T-helper 1 cell (primary cell): ENCODE data around the gene SPRY4.
"Not testable (repeated sequence)": the region's sequence is repeated elsewhere in the genome, so short reads cannot be mapped to it uniquely, and the experiment has no call there.

Source experiments
- DNase-seq, 5 donors: peaks; one replicate each; pipeline ENCODE4 v3.0.0-alpha.2; 2012 to 2020

The SPRY4 gene

GRCh38 chr5:142314109-142314508 is 10.7 kb downstream of the SPRY4 start:
- no peak for DNase-seq

DNA sequence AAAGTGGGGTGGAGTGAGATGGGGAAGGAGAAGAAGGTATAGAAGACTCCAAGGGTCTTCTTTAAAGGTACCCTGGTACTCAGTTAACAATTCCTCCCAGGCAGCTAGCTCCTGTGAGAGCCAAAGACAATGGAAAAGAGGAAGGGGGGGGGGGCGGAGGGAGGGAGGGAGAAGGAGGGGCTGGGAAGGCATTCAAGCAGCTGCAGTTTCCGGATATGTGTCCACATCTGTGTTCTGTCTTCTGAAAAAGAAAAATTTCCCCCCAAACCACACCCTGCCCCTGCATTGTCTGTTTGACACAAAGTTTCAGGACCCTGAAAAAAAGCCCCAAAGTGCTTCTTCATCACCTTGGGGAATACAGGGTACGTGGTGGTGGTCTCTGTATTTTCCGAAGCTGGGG is 11.1 kb downstream of the SPRY4 start:
- DNase-seq = no peak

GRCh38 chr5:142313275-142313674 is 11.5 kb downstream of the SPRY4 start:
- DNase-seq = no peak

DNA sequence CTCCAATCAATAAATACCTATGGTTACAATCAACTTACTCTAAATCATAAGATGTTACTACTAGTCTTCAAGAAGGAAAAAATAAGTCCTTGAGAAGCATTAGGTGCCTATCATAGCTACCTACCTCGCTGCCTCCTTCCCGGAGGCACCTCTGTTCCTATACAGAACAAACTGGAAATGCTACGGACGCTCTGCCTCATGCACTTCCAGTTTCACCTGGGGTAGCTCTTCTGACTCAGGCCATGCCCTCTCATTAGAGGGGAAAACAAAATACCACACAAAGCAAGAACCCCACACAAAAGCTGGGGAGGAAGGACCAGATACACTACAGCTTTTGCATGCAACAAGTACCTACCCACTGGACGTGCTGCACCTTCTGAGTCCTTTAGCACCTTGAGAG is 12.4 kb downstream of the SPRY4 start:
- DNase-seq = no peak

DNA sequence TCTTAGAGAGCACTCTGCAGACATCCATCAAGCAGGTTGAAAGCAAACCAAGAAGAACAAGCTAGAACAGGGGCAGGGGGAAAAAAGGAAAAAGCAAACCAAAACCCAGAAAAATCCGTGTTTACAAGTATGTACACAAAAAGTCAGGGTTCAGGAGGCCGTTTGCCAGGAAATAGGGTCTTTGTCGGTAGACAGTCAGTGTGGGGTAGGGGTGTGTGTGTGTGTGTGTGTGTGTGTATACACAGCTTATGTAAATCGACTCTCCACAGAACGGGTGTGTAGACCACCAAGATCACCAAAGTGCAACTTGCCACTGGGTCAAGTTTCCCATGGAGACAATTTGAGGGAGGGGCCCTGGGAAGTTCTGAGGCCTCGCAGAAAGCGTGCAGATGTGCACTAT is 13.1 kb downstream of the SPRY4 start:
- no peak for DNase-seq

- DNase-seq = no peak
Measured at GRCh38 chr5:142310803-142311202, 14.0 kb downstream of the SPRY4 start.

GRCh38 chr5:142309747-142310318 is 15.0 kb downstream of the SPRY4 start:
- no peak for DNase-seq

DNA sequence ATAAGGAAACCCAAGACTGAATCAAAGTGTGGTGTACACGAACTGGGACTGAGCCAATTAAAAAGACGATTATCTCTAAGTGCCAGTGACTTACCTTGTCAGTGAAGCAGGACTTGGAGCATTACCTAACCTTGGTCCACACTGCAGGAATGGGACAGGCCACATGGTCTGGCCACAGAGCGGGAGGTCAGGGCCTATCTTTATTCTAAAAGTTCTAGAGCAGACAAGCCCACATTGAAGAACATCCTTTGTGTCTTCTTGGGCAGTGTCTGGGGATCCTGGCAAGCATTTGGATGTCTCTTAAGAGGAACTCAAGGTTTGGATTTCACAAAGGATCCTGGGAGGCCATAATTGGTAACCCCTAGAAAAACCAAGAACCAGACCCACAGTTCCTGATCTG is 16.5 kb downstream of the SPRY4 start:
- no peak for DNase-seq

DNA sequence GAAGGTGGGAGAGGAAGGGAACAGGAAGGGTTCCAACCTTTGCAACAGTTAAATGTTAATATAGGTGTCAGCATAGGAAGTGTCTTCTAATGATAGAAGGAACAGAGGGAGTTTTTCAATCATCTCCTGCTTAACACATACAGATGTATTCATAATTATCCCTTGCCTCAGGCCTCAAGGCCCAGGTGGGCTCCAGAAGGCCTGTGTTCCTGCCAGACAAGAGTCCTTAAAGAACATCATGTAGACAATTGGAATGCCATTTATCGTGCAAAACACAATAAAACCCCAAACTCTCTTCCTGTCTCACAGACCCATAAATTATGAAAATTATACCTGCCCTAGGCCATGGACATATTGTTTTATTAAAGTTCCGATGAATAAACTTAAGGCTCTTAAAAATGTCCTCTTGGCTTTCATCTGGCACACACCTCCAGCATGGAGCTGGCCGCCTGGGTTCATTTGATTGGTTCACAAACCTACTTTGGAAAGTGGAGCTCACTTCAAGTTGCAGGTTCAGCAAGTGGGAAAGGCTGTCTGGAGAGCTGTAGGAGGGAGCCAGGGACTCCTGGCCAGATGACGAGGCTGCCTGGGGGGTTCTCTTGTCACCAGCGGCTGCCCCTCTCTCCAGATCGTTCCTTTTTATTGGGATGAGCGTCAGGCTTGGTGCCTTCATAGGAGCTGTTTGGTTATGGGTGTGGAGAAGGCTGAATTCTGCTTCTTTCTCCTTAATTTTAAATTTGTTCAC is 17.5 kb downstream of the SPRY4 start:
- DNase-seq = no peak

GRCh38 chr5:142306077-142306502 is 18.7 kb downstream of the SPRY4 start:
- no peak for DNase-seq

DNA sequence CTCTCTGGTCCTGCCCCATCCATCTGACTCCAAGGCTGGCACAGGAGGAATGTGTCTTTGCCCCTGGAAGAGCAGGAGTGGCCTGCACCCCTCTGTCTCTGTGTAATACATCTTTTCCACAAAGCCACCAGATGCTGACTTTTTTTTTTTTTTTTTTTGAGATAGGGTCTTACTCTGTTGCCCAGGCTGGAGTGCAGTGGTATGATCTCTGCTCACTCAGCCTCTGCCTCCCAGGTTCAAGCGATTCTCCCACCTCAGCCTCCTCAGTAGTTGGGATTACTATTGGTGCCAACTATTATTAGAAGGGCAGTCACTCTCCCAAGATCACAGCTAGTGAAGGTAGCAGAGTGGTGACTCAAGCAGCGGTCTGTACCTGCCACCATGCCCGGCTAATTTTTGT is 19.6 kb downstream of the SPRY4 start:
- DNase-seq = no peak

DNA sequence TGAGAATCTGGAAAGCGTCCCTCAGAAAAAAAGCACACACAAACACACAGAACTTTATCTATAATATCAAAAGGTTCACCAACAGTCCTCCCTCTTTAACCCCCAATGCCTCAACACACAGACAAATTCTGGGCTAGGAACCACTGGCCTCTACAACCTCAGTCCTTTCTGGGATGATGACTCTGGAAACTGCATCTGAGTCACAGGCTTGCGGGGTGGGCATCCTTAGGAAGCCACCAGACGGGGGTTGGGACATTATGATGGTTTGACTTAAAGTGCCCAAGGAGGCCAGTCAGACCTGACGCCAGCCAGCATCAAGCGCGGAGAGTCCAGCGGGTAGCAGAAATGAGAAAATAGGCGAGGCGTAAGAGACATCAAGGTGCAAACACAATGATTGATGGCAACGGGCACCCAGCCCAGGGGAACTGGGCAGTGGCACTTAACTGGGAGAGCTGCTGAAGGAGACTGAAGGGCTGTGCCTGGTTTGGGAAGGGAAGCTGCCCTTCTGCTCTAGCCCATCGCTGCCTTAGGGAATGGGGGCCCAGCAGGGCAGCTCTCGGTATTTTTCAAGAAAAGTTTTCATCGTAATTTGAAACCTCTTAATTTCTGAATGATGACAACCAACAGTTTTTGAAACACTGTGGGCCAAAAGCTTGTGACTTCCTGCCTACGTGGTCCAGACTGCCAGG is 20.7 kb downstream of the SPRY4 start:
- no peak for DNase-seq

GRCh38 chr5:142303565-142303964 is 21.3 kb downstream of the SPRY4 start:
- DNase-seq = no peak

DNA sequence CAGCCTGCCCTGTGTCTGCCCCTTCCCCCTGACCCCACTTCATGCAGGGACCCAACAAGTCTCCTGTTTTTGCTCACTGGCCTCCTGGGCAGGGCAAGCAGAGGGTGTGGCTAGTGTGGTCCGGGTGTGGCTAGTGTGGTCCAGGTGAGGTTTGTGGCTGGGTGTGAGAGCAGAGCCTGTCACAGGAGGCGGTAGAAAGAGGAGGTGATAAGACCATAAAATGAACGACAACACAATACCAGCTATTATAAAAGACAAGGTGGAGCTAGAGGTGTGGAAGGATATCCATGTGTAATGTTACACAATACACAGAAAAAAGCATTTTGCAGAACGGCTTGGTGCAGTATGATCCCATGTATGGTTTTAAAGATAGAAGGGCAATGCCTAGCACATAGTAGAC is 23.3 kb downstream of the SPRY4 start:
- DNase-seq = no peak

DNA sequence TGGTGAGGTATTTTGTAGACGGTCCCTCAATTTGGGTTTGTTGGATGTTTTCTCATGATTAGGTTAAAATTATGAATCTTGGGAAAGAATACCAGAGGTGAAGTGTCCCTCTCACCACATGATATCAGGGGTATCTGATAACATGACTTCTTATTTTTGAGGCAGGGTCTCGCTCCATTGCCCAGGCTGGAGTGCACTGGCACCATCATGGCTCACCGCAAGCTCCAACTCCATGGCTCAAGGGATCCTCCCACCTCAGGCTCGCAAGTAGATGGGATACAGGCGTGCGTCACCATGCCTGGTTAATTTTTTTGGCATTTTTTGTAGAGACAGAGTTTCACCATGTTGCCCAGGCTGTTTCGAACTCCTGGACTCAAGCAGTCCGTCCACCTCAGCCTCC is 24.1 kb downstream of the SPRY4 start:
- no peak for DNase-seq

- DNase-seq = no peak
Measured at GRCh38 chr5:142298789-142299188, 26.0 kb downstream of the SPRY4 start.

- DNase-seq = not testable (repeated sequence)
Measured at GRCh38 chr5:142297786-142298185, 27.0 kb downstream of the SPRY4 start.

DNA sequence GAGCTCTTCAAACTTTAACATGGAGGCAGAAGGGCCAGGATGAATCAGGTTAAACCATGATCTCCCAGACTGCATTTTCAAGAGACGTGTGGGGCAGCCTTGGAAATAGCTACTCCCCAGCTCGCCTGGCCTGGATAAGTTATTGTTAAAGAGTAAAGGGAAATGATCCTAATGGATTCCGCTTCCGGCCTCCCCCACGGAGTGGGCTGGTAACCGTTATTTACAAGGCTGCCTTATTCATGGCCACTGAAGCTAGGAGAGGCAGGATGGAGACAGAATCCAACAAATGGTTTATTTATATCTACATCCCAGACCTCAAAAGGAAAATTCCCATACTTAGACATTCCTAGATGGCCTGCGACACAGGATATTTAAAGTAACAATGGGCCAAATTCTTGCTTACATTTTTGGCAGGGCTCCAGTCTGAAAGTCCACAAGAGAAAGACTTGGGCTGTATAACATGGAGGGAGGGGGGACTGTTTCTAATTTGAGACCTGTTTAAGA is 27.9 kb downstream of the SPRY4 start:
- no peak for DNase-seq

DNA sequence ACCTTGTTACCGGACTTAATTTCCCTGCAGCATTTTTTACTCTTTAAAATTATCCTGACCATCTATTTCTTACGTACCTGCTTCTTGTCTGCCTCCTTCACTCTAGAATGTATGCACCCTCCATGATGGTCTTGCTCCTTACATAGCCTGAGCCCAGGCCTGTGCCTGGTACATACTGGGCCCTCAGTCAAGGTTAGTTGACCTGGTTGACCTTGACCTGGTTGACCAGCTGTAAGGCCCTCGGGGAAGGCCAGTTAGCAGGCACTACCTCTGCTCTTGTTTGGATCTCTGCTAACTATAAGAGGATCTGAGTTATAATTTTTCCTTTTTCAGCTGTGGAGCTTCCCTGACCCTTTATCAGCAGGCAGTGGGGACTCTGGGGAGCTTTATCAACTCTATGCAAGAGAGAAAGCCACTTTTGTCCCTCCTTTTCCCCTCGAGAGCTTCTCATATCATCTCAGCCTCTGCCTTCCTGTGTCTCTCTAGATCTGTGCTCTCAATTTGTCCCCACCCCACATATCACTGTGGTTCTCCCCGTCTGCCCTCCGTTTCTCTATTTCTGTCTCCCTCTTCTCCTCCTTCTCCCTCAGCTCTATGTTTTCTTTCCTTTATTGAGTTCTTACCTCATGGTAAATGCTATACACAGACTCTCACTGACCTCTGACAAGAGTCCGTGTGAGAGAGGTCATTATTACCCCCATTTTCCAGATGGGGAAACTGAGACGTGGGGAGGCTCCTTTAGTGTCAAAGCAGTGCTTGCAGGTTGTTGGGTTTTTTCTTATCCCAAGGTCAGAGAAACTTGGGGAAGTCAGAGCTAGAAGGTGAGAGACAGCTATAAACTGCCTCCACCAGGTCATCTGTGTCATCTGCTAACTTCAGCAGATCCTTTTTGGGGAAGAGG is 28.6 kb downstream of the SPRY4 start:
- DNase-seq = no peak

GRCh38 chr5:142295084-142295758 is 29.6 kb downstream of the SPRY4 start:
- no peak for DNase-seq

DNA sequence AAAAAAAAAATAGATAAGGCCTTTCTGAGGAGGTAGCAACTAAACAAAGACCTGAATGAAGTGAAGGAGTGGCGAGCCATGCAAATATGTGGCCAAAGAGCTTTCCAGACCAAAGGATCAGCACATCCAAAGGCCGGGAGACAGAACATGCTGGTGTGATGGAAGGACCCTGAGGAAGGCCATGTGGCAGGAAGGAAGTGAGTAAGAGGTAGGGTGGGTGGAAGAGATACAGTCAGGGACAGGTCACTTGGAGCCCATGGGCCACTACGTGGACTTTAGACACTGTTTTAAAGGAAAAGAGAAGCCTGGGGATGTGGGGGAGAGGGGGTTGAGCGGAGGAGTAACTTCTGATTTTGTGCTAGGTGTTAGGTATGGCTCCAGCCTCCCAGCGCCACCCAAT is 31.3 kb downstream of the SPRY4 start:
- DNase-seq = no peak

DNA sequence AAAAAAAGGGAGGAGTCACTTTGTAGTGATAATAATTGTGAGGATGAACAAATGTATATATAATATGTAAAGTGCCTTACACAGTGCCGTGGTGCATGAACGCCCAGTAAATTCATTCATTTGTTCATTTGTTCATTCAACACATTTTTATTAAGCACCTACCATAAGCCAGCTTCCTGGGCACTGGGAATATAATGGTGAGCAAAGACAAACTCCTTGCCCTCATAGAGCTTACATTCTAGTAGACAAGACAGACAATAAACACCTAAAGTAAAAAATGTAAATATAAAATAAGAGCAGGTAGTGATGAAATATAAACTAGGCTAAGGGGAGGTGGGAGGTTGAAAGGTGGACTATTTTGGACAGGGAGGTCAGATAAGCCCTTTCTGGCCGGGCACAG is 32.0 kb downstream of the SPRY4 start:
- DNase-seq = no peak
